Osteocyte (in vitro differentiated cells): ENCODE data around the gene GPATCH4. TPM values are rescaled to one million over a fixed set of nuclear protein-coding genes. Genes with fewer than 3 reads are reported as not detected.

Experiments
- DNase-seq: peaks from one replicate; pipeline ENCODE4 v3.0.0; 2021; ENCODE audit warnings: mixed read lengths; ENCODE audit not compliant: unreplicated experiment; ENCODE audit errors: extremely low spot score
- H3K27ac Mint-ChIP-seq: one replicate; pipeline ENCODE4 v1.8.0; 2021; ENCODE audit warnings: mild to moderate bottlenecking, mixed read lengths; ENCODE audit not compliant: unreplicated experiment
- H3K27me3 Mint-ChIP-seq: one replicate; pipeline ENCODE4 v1.8.0; 2021; ENCODE audit warnings: mixed read lengths; ENCODE audit not compliant: unreplicated experiment
- H3K36me3 Mint-ChIP-seq: one replicate; pipeline ENCODE4 v1.8.0; 2021; ENCODE audit warnings: mixed read lengths; ENCODE audit not compliant: unreplicated experiment
- H3K4me1 Mint-ChIP-seq: one replicate; pipeline ENCODE4 v1.8.0; 2021; ENCODE audit warnings: mixed read lengths; ENCODE audit not compliant: unreplicated experiment
- H3K4me3 Mint-ChIP-seq: one replicate; pipeline ENCODE4 v1.8.0; 2021; ENCODE audit warnings: mild to moderate bottlenecking, moderate library complexity, mixed read lengths; ENCODE audit not compliant: unreplicated experiment
- H3K9me3 Mint-ChIP-seq: one replicate; pipeline ENCODE4 v1.8.0; 2021; ENCODE audit warnings: mixed read lengths; ENCODE audit not compliant: unreplicated experiment
- CTCF ChIP-seq: fragments of 200-600 bp; sonication (generic); IDR thresholded peaks from 2 replicates; pipeline ENCODE4 v1.5.0; 2021; ENCODE audit warnings: antibody characterized with exemption, mild to moderate bottlenecking, moderate library complexity
- total RNA-seq: library from RNA; stranded (reverse); gene quantifications from 2 replicates; pipeline ENCODE4 v1.2.1, GENCODE V29; 2021

GPATCH4 gene
- total RNA-seq, 1 donor from 2014 or later: 20.6 TPM

- Mint-ChIP-seq H3K4me1 (peaks cover 2% of the 10 kb centered on the region), H3K27me3 (peaks cover 2% of the 10 kb centered on the region), H3K9me3 (no peaks in the 10 kb centered on the region), H3K36me3 (no peaks in the 10 kb centered on the region), H3K4me3 (no peak overlapping the region), H3K27ac (no peak overlapping the region)
- peak; percentile 90 for TF ChIP-seq CTCF
- no peak for DNase-seq
These were observed 17.3 kb downstream of the GPATCH4 start for GRCh38 chr1:156583821-156584622.

- H3K27me3 Mint-ChIP-seq: no peaks in the 10 kb centered on the region
- H3K27ac Mint-ChIP-seq: no peak overlapping the region
- TF ChIP-seq CTCF: no peak
- peaks cover 2% of the 10 kb centered on the region for H3K4me1 Mint-ChIP-seq
- H3K4me3 Mint-ChIP-seq: no peak overlapping the region
- no peaks in the 10 kb centered on the region for H3K36me3 Mint-ChIP-seq
- H3K9me3 Mint-ChIP-seq: no peaks in the 10 kb centered on the region
- no peak for DNase-seq
These were observed 18.8 kb downstream of the GPATCH4 start for GRCh38 chr1:156582388-156583017.

- H3K4me3 Mint-ChIP-seq: no peak overlapping the region
- no peaks in the 10 kb centered on the region for H3K36me3 Mint-ChIP-seq
- peaks cover 2% of the 10 kb centered on the region for H3K4me1 Mint-ChIP-seq
- no peak overlapping the region for H3K27ac Mint-ChIP-seq
- no peak for DNase-seq
- no peaks in the 10 kb centered on the region for H3K27me3 Mint-ChIP-seq
- H3K9me3 Mint-ChIP-seq: no peaks in the 10 kb centered on the region
- TF ChIP-seq CTCF: no peak
These were observed 19.5 kb downstream of the GPATCH4 start for GRCh38 chr1:156581661-156582387.

- no peak for TF ChIP-seq CTCF
- Mint-ChIP-seq H3K36me3 (no peaks in the 10 kb centered on the region), H3K4me1 (peaks cover 2% of the 10 kb centered on the region), H3K27ac (no peak within 1 kb of the TSS), H3K9me3 (no peaks in the 10 kb centered on the region), H3K27me3 (peaks cover 8% of the 10 kb centered on the region), H3K4me3 (no peak within 1 kb of the TSS)
- DNase-seq: no peak
These were observed 21.8 kb downstream of the GPATCH4 start, which contains the start of gene TTC24 for GRCh38 chr1:156579472-156579871. Gene TTC24 (plus strand): TSS chr1:156579723. CDS start chr1:156581365, 1,642 bp downstream.

- H3K9me3 Mint-ChIP-seq: no peaks in the 10 kb centered on the region
- H3K27ac Mint-ChIP-seq: no peak overlapping the region
- H3K27me3 Mint-ChIP-seq: peaks cover 16% of the 10 kb centered on the region
- DNase-seq: no peak
- no peak overlapping the region for H3K4me3 Mint-ChIP-seq
- no peaks in the 10 kb centered on the region for H3K36me3 Mint-ChIP-seq
- TF ChIP-seq CTCF: no peak
- no peaks in the 10 kb centered on the region for H3K4me1 Mint-ChIP-seq
These were observed 23.2 kb downstream of the GPATCH4 start for GRCh38 chr1:156578055-156578454.
